IMR-90 (cell line): Measurements from ENCODE around the gene C2orf68.

Experiments
- BHLHE40 ChIP-seq: fragments of 150-350 bp; IDR thresholded peaks from 2 replicates; pipeline ENCODE4 v1.6.1; 2016; ENCODE audit warnings: mild to moderate bottlenecking, low read depth, low read length
- CEBPB ChIP-seq: IDR thresholded peaks from 2 replicates; pipeline ENCODE4 v1.6.1; 2012; ENCODE audit warnings: low read depth, low read length, improper control_type of control experiment
- CHD1 ChIP-seq: IDR thresholded peaks from 2 replicates; pipeline ENCODE4 v1.6.1; 2012; ENCODE audit warnings: low read depth, low read length, improper control_type of control experiment
- ELK1 ChIP-seq: fragments of 150-350 bp; IDR thresholded peaks from 2 replicates; pipeline ENCODE4 v1.6.1; 2016; ENCODE audit warnings: low read depth, mild to moderate bottlenecking, low read length, moderate library complexity, borderline replicate concordance
- FOS ChIP-seq: fragments of 150-350 bp; IDR thresholded peaks from 2 replicates; pipeline ENCODE4 v1.6.1; 2016; ENCODE audit warnings: low read depth, low read length
- MAFK ChIP-seq: IDR thresholded peaks from 2 replicates; pipeline ENCODE4 v1.6.1; 2012; ENCODE audit warnings: low read depth, low read length, improper control_type of control experiment
- MXI1 ChIP-seq: IDR thresholded peaks from 2 replicates; pipeline ENCODE4 v1.6.1; 2012; ENCODE audit warnings: low read depth, mild to moderate bottlenecking, low read length, moderate library complexity, borderline replicate concordance
- POLR2A ChIP-seq: IDR thresholded peaks from 2 replicates; pipeline ENCODE4 v1.6.1; 2012; ENCODE audit warnings: mild to moderate bottlenecking, low read depth, low read length
- RAD21 ChIP-seq: IDR thresholded peaks from 2 replicates; pipeline ENCODE4 v1.6.1; 2012; ENCODE audit warnings: low read length, improper control_type of control experiment
- RCOR1 ChIP-seq: IDR thresholded peaks from 2 replicates; pipeline ENCODE4 v1.6.1; 2012; ENCODE audit warnings: mild to moderate bottlenecking, low read length, improper control_type of control experiment; ENCODE audit not compliant: insufficient replicate concordance
- RFX5 ChIP-seq: IDR thresholded peaks from 2 replicates; pipeline ENCODE4 v1.8.0; 2012; ENCODE audit warnings: low read depth, mild to moderate bottlenecking, low read length, moderate library complexity
- SMC3 ChIP-seq: fragments of 150-350 bp; IDR thresholded peaks from 2 replicates; pipeline ENCODE4 v1.6.1; 2016; ENCODE audit warnings: low read depth, mild to moderate bottlenecking, antibody characterized with exemption, low read length, moderate library complexity
- TF ChIP-seq, protein P1 (sequence below): conservative IDR thresholded peaks from 2 replicates; pipeline ENCODE4 v1.5.1; 2012; ENCODE audit warnings: mild to moderate bottlenecking, low read depth, low read length, improper control_type of control experiment

GRCh38 chr2:85577063-85577385 lies 34.8 kb downstream of the C2orf68 start:
- TF ChIP-seq RAD21 (no peak), POLR2A (no peak), BHLHE40 (no peak), CHD1 (no peak), CEBPB (no peak), MAFK (no peak), ELK1 (no peak), MXI1 (no peak), RCOR1 (no peak), SMC3 (no peak), FOS (no peak), RFX5 (no peak)
- TF ChIP-seq, protein P1, sequence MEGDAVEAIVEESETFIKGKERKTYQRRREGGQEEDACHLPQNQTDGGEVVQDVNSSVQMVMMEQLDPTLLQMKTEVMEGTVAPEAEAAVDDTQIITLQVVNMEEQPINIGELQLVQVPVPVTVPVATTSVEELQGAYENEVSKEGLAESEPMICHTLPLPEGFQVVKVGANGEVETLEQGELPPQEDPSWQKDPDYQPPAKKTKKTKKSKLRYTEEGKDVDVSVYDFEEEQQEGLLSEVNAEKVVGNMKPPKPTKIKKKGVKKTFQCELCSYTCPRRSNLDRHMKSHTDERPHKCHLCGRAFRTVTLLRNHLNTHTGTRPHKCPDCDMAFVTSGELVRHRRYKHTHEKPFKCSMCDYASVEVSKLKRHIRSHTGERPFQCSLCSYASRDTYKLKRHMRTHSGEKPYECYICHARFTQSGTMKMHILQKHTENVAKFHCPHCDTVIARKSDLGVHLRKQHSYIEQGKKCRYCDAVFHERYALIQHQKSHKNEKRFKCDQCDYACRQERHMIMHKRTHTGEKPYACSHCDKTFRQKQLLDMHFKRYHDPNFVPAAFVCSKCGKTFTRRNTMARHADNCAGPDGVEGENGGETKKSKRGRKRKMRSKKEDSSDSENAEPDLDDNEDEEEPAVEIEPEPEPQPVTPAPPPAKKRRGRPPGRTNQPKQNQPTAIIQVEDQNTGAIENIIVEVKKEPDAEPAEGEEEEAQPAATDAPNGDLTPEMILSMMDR: no peak
